CD4-positive, alpha-beta T cell treated with Interleukin-6 at 100 ng/mL for 8 hours (primary cell): Measurements from ENCODE around the gene METAP1D.
"Not testable (repeated sequence)": the region's sequence is repeated elsewhere in the genome, so short reads cannot be mapped to it uniquely, and the experiment has no call there.

Experiments
- DNase-seq: peaks from one replicate; pipeline ENCODE4 v3.0.0-alpha.2; 2020; ENCODE audit warnings: mixed read lengths, low spot score

The METAP1D gene

GRCh38 chr2:172048508-172049503, 49.1 kb downstream of the METAP1D start:
- DNase-seq, result no peak

DNA sequence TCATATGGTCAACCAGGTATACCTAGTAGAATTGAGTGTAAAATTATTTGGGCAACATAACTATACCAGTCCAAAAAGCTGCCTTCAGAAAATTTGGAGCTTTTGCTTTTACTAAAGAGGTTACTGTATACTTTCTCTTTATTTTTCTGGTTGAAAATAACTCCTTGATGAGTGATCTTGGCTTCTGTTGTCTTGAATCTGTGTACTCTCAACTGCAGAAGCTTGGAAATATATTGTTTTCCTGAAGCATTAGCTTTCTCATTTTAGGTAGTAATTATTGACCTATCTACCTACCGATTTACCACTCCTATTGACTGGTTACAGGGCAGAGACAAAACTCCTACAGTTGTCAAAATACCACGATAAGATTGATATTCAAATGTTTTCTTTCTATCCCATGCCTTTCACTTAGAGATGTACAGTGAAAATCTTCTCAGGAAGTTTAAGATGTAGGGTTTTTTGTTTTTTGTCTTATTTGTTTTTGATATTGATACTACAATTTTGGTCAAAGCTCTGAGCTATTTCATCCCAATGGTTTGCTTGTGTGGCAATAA, 49.9 kb downstream of the METAP1D start:
- DNase-seq, result no peak

DNA sequence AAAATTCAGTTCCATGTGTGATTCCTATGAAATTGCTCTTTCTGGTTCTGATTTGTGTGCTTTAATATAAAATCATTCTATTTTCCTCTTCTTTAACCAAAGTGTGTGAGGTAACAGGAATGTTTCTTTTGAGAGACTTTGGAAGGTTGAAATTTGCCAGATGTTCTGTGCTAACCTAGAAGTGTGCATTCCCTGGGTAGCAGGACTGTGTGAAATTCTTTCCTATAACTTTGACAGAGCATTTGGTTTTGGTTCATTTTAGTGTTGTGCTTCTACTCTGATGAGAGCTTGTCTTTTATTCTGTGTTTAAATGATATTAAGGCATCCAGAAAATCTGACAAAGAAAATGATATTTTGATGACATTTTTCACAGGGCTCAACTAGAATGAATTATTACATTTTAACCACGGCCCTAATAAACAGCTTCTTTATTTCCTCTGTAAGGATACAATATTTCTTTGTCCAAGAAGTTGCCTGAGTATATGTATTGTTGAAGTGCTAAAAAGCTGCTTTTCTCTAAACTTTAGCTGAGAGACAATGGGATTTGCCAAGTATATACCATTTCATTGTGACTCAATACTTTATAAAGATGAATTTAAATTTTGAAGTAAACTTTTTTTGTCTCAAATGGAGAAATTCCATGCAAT, 50.8 kb downstream of the METAP1D start:
- no peak for DNase-seq

- DNase-seq, result no peak
These were observed 52.5 kb downstream of the METAP1D start for GRCh38 chr2:172052000-172052983.

GRCh38 chr2:172053486-172053885, 53.7 kb downstream of the METAP1D start:
- no peak for DNase-seq

DNA sequence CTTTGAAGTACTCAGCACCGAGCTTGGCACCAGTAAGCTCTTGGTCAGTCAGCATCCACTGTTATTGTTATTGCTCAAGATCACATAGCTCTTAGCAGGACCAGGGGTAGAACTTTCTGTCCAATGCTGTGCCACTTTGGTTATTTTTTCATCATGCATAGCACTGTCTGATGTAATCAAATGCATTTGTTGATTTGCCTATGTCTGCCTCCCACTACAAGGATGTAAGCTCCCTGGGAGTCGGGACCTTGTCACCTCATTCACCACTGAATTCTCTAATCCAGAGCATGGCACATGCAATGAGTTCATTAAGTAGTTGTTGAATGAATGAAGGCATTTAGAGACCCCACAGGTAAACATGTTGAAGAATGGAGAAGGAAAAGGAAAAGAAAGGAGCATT, 56.5 kb downstream of the METAP1D start:
- DNase-seq, result no peak

DNA sequence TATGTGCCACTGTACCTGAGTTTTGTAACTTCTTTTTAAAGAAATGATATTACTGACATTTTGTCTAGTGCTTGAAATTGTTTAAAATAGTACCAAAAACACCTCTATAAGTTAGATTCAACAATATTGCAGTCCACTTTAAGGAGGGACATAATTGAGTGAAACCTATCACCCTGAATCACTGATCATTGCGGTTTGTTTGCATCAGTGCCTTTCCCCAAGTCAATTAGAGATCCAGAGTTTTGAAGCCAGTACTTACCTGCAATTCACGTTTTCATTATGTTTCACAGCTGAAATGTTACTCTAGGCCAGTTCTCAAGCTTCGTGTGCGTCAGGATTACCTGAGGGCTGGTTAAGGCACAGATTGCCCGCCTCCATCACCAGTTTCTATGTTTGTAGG, 58.9 kb downstream of the METAP1D start:
- no peak for DNase-seq

- DNase-seq, result not testable (repeated sequence)
These were observed 60.4 kb downstream of the METAP1D start for GRCh38 chr2:172060118-172060517.

DNA sequence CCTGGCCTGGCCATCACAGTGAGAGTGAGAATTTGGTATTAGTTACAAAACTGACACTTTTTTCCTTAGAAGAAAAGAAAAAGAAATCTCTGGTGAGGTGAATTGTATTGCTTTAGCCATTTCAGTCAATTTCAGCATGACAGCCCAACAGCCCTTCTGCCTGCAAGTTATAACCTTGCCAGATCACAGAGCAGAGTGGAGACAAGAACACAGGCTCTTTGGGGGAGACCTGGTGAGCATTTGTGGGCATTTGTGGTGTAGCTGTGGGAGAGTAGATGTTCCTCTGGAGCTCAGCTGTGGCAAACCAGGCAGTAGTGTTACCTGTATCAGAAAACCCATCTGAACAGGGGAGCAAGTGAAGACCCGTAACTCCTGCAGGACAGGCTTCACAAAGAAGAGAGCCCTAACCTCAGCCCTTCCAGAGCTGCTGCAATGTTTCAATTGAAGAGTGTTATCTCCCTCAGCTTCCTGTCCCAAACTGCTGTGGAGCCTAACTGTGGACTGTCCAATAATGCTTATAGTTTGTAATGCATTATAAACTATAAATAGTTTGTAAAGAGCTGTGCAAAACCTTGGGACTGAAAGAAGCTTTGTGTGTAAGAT, 62.8 kb downstream of the METAP1D start:
- DNase-seq, result no peak

- no peak for DNase-seq
These were observed 63.7 kb downstream of the METAP1D start for GRCh38 chr2:172063446-172063845.

- no peak for DNase-seq
These were observed 65.4 kb downstream of the METAP1D start for GRCh38 chr2:172065111-172065510.

DNA sequence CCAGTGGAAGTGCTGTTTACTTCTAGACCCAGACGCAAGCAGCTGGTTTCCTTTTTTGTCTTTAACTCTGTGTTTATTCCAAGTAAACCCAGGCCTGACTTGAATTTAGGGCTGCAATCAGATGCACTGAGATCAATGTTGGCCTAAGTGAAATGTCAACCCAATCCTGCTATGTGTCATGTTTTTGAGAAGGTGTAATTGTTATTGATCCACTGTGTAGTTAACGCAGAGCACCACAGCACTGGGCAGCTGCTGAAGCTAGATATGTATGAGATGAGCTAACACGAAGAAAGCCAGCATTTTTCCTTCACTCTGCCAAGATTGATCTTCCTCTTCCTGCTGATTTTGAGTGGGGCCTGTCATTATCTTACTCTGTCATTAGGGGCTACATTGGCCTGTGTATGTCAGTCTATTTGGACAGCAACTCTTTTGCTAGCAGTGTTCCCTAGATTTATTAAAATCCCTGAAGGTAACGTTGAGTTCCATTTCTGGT, 66.7 kb downstream of the METAP1D start:
- DNase-seq, result no peak

GRCh38 chr2:172067905-172068304, 68.2 kb downstream of the METAP1D start:
- not testable (repeated sequence) for DNase-seq

DNA sequence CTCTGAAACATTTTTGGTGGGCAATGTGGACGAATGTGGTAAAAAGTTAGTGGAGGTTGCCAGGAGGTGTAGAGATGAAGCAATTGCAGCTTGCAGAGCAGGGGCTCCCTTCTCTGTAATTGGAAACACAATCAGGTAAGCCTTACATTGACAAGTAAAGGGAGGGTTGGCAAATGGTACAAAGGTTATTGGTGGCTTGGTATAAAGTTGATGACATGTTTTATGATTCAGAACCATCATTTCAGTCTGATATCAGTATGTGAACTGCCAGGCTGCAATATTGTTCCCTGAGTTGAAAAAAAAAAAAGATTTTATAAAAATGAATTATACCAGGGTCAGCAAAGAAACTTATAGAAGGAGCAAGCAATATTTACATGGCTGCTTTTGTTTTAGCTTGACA, 71.2 kb downstream of the METAP1D start:
- DNase-seq, result no peak

GRCh38 chr2:172072303-172072702, 72.5 kb downstream of the METAP1D start:
- no peak for DNase-seq

DNA sequence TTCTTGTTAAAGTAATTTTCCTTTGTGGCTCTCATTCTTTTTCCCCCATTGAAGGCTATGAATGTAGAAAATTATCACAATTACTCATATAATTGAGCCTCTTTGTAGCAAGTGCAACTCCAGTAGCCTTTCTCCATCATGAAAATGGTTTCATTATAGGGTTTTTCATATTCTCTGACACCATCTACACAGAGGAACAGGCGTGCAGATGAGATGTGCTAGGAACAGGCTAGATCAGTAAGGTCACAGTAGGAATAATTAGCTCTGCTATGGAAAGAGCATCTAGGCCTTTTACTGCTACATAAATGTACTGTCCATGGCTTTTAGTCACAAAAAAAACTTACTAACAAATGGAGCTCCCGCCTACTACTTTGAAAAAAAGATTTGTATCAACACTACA, 73.0 kb downstream of the METAP1D start:
- no peak for DNase-seq

- DNase-seq, result no peak
These were observed 73.8 kb downstream of the METAP1D start for GRCh38 chr2:172073518-172073917.

DNA sequence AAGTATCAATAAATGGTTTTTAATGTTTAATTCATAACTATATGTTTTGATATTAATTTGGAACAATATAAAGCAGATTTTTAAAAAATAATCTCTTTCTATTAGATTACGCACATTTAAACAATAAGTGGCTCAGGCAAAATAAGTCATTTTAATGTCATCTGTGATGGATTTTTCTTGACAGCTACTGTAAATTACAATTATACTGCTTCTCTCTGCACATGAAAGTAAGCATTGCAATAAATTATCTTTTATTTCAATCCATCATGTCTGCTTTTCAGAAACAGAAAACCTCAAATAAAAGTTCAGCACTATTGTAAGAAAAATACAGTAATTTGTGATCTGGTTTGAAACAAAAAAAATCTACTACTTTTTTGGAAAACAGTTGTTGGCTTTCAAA, 74.5 kb downstream of the METAP1D start:
- no peak for DNase-seq

DNA sequence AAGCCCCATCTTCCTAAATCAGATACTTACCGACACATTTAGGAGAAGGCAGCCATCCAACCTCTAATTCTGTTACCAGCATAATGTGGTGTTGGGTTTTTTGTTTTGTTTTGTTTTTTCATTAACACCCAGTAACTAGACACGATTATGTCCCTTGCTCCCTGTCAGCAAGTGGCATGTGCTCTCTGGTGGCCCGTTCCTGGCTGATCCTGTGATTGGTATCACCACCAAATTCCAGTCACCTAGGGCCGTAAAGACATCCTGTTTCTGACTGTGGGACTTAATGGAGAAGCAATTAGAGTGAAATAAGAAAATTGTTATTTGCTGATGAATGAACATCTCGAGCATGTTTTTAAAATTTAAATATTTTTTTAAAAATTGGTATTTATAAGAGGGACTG, 79.7 kb downstream of the METAP1D start:
- DNase-seq, result no peak

DNA sequence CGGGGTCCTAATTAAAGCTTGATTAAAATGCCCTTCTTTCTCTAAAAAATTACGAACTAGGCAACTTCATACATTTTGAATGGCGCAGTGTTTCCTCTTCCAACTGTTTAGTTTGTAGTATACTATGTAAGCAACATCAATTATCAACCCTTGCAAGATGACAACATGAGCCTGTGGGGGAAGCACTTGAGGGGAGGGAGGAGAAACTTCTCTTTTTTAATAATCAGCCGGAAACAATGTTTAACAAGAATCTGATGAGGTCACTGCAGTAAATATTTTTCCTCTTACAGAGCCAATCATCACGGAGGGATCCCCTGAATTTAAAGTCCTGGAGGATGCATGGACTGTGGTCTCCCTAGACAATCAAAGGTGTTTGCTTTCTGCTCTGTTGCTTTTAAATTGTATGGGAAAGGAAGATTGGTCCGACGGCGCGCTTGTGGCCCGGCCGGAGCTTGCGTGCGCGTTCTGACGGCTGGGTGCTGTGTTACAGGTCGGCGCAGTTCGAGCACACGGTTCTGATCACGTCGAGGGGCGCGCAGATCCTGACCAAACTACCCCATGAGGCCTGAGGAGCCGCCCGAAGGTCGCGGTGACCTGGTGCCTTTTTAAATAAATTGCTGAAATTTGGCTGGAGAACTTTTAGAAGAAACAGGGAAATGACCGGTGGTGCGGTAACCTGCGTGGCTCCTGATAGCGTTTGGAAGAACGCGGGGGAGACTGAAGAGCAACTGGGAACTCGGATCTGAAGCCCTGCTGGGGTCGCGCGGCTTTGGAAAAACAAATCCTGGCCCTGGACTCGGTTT, 80.3 kb downstream of the METAP1D start:
- DNase-seq, result no peak
